G401.6 (cell line): ENCODE measurements around the gene SNRNP25.

ENCODE experiments used
- FAIRE-seq: peaks from 2 replicates; lab custom pipeline; 2012; peaks lifted over from hg19 to GRCh38; lab: Jason Lieb, UNC

SNRNP25 gene

GRCh38 chr16:104928-105327, 51.3 kb downstream of the SNRNP25 start:
- no peak for FAIRE-seq

GRCh38 chr16:105521-105920, 51.9 kb downstream of the SNRNP25 start:
- no peak for FAIRE-seq

- FAIRE-seq, result peak; percentile 89
Observed at GRCh38 chr16:106623-107324, 53.1 kb downstream of the SNRNP25 start.
